Colonic mucosa (tissue), 4 donors: ENCODE measurements around the gene MOG. TPM values are rescaled to one million over a fixed set of nuclear protein-coding genes. Genes with fewer than 3 reads are reported as not detected.

Experiments used
- DNase-seq: peaks from one replicate; pipeline ENCODE4 v3.0.0-alpha.2; 2020
- H3K27ac ChIP-seq: fragments of 200-600 bp; one replicate; pipeline ENCODE4 v1.8.0; 2021
- H3K27me3 ChIP-seq: fragments of 200-600 bp; one replicate; pipeline ENCODE4 v1.8.0; 2021
- H3K36me3 ChIP-seq: fragments of 200-600 bp; one replicate; pipeline ENCODE4 v1.8.0; 2021
- H3K4me1 ChIP-seq: fragments of 200-600 bp; one replicate; pipeline ENCODE4 v1.8.0; 2021; ENCODE audit warnings: mild to moderate bottlenecking
- H3K4me3 ChIP-seq: fragments of 200-600 bp; one replicate; pipeline ENCODE4 v1.8.0; 2021
- H3K9ac ChIP-seq, 2 donors: one replicate each; pipeline ENCODE4 v1.7.0; 2013; ENCODE audit warnings: control low read depth in 2 of 2, low read depth in 2 of 2, low read length in 2 of 2
- H3K9me3 ChIP-seq: fragments of 200-600 bp; one replicate; pipeline ENCODE4 v1.8.0; 2021
- intact Hi-C: fragments of 100-400 bp; cut with DNase I; formaldehyde crosslinking; loops from one replicate; pipeline ENCODE4 v1.14.1; 2022
- total RNA-seq, 2 donors: library from RNA; stranded (reverse); fragmentation: NEBNext Ultra II Directional in 1 of 2; extraction: Animal tissue kit (Norgen Biotek cat#: 25700) in 1 of 2; gene quantifications; one replicate each; pipeline ENCODE4 v1.2.1, GENCODE V29; 2021
- TF ChIP-seq, protein P1 (sequence below): fragments of 200-600 bp; IDR thresholded peaks from one replicate; pipeline ENCODE4 v1.8.0; 2022; ENCODE audit warnings: antibody characterized with exemption, mild to moderate bottlenecking
- donor health status: healthy.
- donor health status: DM: no; HTN: no; CAD: no.
- donor health status: DM: no; HTN: no; CAD: no.

The MOG gene
- total RNA-seq, 2 donors from 2014 or later, result not detected

DNA sequence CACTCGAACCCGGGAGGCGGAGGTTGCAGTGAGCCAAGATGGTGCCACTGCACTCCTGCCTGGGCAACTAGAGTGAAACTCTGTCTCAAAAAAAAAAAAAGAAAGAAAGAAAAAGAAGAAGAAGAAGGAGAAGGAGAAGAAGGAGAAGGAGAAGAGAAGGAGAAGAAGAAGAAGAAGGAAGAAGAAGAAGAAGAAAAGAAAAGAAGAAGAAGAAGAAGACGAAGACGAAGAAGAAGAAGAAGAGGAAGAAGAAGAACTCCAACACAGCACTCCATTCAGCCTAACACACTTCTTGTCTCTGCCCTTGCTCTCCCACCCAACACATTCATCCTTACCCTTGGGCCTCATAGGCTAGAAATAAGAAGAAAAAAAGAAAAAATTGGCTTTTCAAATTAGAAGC is 17.1 kb downstream of the MOG start:
- H3K36me3 ChIP-seq, result no peaks in the 10 kb centered on the region
- TF ChIP-seq, protein P1, sequence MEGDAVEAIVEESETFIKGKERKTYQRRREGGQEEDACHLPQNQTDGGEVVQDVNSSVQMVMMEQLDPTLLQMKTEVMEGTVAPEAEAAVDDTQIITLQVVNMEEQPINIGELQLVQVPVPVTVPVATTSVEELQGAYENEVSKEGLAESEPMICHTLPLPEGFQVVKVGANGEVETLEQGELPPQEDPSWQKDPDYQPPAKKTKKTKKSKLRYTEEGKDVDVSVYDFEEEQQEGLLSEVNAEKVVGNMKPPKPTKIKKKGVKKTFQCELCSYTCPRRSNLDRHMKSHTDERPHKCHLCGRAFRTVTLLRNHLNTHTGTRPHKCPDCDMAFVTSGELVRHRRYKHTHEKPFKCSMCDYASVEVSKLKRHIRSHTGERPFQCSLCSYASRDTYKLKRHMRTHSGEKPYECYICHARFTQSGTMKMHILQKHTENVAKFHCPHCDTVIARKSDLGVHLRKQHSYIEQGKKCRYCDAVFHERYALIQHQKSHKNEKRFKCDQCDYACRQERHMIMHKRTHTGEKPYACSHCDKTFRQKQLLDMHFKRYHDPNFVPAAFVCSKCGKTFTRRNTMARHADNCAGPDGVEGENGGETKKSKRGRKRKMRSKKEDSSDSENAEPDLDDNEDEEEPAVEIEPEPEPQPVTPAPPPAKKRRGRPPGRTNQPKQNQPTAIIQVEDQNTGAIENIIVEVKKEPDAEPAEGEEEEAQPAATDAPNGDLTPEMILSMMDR, result no peak
- H3K27ac ChIP-seq, result no peak overlapping the region
- H3K27me3 ChIP-seq, result no peaks in the 10 kb centered on the region
- H3K9ac ChIP-seq, result no peak overlapping the region
- no peak overlapping the region for H3K4me3 ChIP-seq
- intact Hi-C loops, result no loop called here
- no peak for DNase-seq
- H3K4me1 ChIP-seq, result no peaks in the 10 kb centered on the region
- no peaks in the 10 kb centered on the region for H3K9me3 ChIP-seq

DNA sequence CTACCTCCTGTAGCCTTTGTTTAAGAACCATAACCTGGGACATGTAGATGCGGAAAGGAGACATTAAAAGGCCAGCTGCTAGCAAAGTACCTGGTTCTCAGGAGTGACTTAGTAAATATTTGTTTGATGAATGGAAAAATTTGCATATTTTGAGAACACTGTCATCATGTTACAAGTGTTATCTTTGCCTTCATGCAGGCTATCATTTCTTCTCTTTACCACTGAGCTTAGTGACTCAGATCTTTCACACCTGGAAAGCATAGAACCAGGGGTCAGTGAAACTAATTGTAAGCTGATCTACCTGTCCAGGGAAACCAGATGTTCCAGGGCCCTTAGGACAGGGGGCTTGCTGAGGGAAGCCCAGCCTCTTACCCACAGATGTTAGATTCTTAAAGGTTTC is 18.7 kb downstream of the MOG start:
- Histone ChIP-seq H3K27me3 (no peaks in the 10 kb centered on the region), H3K36me3 (no peaks in the 10 kb centered on the region)

DNA sequence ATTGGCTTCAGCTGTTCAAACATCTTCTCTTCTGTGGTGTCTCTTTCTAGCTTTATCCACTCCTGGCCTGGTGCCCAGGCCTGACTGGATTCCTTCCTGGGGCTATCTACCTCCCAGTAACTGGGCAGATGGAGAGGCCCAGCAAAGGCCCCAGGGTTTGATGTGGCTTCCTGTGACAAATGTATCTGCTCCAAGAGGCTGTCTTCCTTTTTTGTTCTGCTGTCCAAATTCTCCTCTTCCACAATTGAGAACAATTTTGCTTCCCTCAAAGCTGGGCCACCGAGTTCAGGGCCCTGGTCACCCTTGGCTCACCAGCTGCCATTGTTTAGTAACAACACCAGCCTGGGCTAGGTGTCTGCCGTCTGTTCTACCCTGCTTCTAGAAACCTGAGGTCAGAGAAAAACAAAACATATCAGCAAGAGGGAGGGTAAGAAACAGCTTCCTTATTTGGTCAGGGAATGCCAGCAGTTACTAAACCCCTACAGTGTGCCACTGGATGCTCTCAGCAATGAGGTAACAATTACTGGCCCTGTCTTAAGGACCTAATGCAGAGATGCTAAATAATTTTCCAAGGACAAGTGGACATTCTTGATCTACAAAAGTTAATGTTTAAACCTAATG is 20.2 kb downstream of the MOG start:
- H3K9ac ChIP-seq, result no peak overlapping the region
- no peaks in the 10 kb centered on the region for H3K27me3 ChIP-seq
- H3K27ac ChIP-seq, result no peak overlapping the region
- DNase-seq, result no peak
- H3K36me3 ChIP-seq, result no peaks in the 10 kb centered on the region
- no peaks in the 10 kb centered on the region for H3K4me1 ChIP-seq
- H3K4me3 ChIP-seq, result no peak overlapping the region
- H3K9me3 ChIP-seq, result no peaks in the 10 kb centered on the region
- intact Hi-C loops, result no loop called here
- TF ChIP-seq, protein P1, result no peak

More for the DNA sequence above, 18.7 kb downstream of the MOG start:
- H3K9ac ChIP-seq, result no peak overlapping the region
- intact Hi-C loops, result no loop called here
- TF ChIP-seq, protein P1, result no peak
- H3K4me3 ChIP-seq, result no peak overlapping the region
- no peak for DNase-seq
- no peak overlapping the region for H3K27ac ChIP-seq
- no peaks in the 10 kb centered on the region for H3K4me1 ChIP-seq
- H3K9me3 ChIP-seq, result no peaks in the 10 kb centered on the region

DNA sequence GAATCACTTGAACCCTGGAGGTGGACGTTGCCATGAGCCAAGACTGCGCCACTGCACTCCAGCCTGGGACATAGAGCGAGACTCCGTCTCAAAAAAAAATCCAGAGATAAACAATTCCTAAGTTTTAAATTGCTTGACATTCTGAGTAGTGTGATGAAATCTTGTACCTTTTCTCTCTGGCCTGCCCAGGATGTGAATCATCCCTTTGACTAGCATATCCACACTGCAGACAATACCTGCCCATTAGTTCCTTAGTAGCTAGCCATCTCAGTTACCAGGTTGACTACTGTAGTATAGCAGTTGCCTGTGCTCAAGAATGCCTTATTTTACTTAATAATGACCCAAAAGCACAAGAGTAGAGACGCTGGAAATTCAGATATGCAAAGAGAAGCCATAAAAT is 21.2 kb downstream of the MOG start:
- Histone ChIP-seq H3K27me3 (no peaks in the 10 kb centered on the region), H3K4me1 (no peaks in the 10 kb centered on the region), H3K36me3 (no peaks in the 10 kb centered on the region), H3K4me3 (no peak overlapping the region), H3K9me3 (no peaks in the 10 kb centered on the region), H3K27ac (no peak overlapping the region), H3K9ac (no peak overlapping the region)
- TF ChIP-seq, protein P1, result no peak
- no peak for DNase-seq
- intact Hi-C loops, result no loop called here

DNA sequence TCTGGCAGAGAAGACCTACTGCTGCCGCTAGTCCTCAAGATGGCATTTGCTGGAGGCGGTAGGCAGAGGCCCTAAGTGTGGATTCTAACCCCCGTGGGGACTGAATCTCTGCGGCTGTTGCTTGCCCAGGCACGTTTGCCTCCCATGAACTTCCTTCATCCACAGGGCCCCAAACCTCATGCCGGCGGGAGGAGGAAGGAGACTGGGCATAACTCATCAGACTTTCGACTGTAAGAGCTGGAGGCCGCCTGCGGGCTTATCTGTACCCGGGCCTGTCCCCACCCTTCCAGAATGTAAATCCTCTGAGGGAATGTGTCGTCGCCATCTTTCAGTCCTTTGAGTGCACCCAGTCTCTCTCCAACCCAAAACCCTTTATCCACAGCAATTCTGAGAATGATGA is 23.1 kb downstream of the MOG start:
- intact Hi-C loops, result no loop called here
- H3K27ac ChIP-seq, result no peak overlapping the region
- no peaks in the 10 kb centered on the region for H3K27me3 ChIP-seq
- no peak for DNase-seq
- no peak overlapping the region for H3K4me3 ChIP-seq
- no peaks in the 10 kb centered on the region for H3K9me3 ChIP-seq
- no peaks in the 10 kb centered on the region for H3K4me1 ChIP-seq
- H3K36me3 ChIP-seq, result no peaks in the 10 kb centered on the region
- TF ChIP-seq, protein P1, result no peak
- H3K9ac ChIP-seq, result no peak overlapping the region
